OCI-LY1 (cell line): ENCODE measurements around the gene PRXL2B.

Experiments
- EZH2 ChIP-seq: fragments of 200-600 bp; sonication (generic), shearing (Covaris generic); IDR thresholded peaks from 2 replicates; pipeline ENCODE4 v1.8.0; 2017; ENCODE audit warnings: borderline replicate concordance, mixed run types, mild to moderate bottlenecking, antibody characterized with exemption, low read length, moderate library complexity, mixed read lengths
- TF ChIP-seq, protein P1 (sequence below): fragments of 200-600 bp; sonication (generic), shearing (Covaris generic); IDR thresholded peaks from 2 replicates; pipeline ENCODE4 v1.5.1; 2017; ENCODE audit warnings: mild to moderate bottlenecking, antibody characterized with exemption, low read length, moderate library complexity, mixed read lengths

DNA sequence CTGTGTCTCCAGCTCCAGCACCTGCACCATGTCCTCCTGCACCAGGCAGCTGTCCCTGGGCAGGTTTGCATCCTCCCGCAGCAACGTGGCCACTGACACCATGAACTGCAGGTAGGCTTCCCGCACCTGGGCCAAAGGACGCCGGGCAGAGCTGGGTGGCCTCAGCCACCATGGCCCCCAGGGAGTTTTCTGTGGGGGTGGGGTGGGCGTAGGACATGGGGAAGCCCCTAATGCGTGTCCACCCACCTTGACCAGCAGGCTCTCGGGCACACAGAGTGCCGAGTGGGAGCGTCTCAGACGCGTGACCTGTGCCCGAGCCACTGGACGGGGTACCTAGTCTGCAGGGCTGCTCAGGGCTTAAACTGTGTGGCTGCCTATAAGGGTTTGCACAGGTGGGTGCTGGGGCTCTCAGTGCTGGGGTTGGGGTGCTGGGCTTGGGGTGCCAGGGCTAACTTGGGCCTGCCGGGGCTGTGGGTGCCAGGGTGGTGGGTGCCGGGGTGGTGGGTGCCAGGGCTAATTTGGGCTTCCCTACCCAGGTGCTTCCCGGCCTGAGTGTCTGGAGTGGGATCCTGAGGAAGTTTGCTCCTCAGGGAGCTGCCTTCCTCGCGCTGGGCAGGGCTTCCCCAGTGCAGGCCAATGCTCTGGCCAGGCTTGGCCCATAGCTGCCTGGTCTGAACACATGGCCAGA lies 17.7 kb downstream of the PRXL2B start:
- TF ChIP-seq, protein P1, sequence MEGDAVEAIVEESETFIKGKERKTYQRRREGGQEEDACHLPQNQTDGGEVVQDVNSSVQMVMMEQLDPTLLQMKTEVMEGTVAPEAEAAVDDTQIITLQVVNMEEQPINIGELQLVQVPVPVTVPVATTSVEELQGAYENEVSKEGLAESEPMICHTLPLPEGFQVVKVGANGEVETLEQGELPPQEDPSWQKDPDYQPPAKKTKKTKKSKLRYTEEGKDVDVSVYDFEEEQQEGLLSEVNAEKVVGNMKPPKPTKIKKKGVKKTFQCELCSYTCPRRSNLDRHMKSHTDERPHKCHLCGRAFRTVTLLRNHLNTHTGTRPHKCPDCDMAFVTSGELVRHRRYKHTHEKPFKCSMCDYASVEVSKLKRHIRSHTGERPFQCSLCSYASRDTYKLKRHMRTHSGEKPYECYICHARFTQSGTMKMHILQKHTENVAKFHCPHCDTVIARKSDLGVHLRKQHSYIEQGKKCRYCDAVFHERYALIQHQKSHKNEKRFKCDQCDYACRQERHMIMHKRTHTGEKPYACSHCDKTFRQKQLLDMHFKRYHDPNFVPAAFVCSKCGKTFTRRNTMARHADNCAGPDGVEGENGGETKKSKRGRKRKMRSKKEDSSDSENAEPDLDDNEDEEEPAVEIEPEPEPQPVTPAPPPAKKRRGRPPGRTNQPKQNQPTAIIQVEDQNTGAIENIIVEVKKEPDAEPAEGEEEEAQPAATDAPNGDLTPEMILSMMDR, result no peak
- TF ChIP-seq EZH2, result no peak
